BJ (cell line): ENCODE measurements around the gene CYP4B1. TPM values are rescaled to one million over a fixed set of nuclear protein-coding genes. Genes with fewer than 3 reads are reported as not detected.

ENCODE experiments used
- CTCF ChIA-PET: fragments of 350-600 bp; formaldehyde crosslinking; extraction: SDS; loops from one replicate; lab custom pipeline; 2021; ENCODE audit warnings: antibody characterized with exemption, inconsistent platforms; lab: Yijun Ruan, JAX
- POLR2A ChIA-PET: fragments of 300-600 bp; sonication (Branson Sonifier 250); formaldehyde crosslinking; extraction: SDS; loops from one replicate; lab custom pipeline; 2021; ENCODE audit warnings: antibody characterized with exemption; lab: Charles Lee
- DNase-seq: peaks from one replicate; pipeline ENCODE4 v3.0.0-alpha.2; 2011; ENCODE audit warnings: low read depth
- H3K27me3 ChIP-seq: 2 replicates; pipeline ENCODE4 v1.6.0; 2011; ENCODE audit warnings: low read length; ENCODE audit not compliant: control insufficient read depth, insufficient read depth
- H3K36me3 ChIP-seq: 2 replicates; pipeline ENCODE4 v1.5.1; 2011; ENCODE audit warnings: low read length; ENCODE audit not compliant: control insufficient read depth, insufficient read depth
- H3K4me3 ChIP-seq: 2 replicates; pipeline ENCODE4 v1.5.1; 2011; ENCODE audit warnings: low read depth, mild to moderate bottlenecking, control low read depth, low read length
- CTCF ChIP-seq: IDR thresholded peaks from 2 replicates; pipeline ENCODE4 v1.5.1; 2011; ENCODE audit warnings: low read depth, mild to moderate bottlenecking, control low read depth, inconsistent platforms, low read length, moderate library complexity; ENCODE audit not compliant: insufficient read depth
- polyA plus RNA-seq: library from polyadenylated mRNA; depleted of rRNA; stranded (reverse); fragments of >200 nt; gene quantifications from 2 replicates; pipeline ENCODE4 v1.2.3, GENCODE V29; 2011

The CYP4B1 gene
- polyA plus RNA-seq, 1 experiment = not detected

- ChIA-PET CTCF (no interaction called here), POLR2A (no interaction called here)
Observed at GRCh38 chr1:46767649-46768282, 31.1 kb upstream of the CYP4B1 start.

GRCh38 chr1:46768445-46768844 is 30.4 kb upstream of the CYP4B1 start:
- Histone ChIP-seq H3K27me3 (no peaks in the 10 kb centered on the region), H3K36me3 (no peaks in the 10 kb centered on the region), H3K4me3 (no peak overlapping the region)
- POLR2A ChIA-PET = no interaction called here
- CTCF ChIA-PET = no interaction called here
- DNase-seq = no peak
- TF ChIP-seq CTCF = no peak

More at GRCh38 chr1:46767649-46768282, 31.1 kb upstream of the CYP4B1 start:
- no peak for DNase-seq
- H3K27me3 ChIP-seq = no peaks in the 10 kb centered on the region
- no peak for TF ChIP-seq CTCF
- H3K36me3 ChIP-seq = no peaks in the 10 kb centered on the region
- H3K4me3 ChIP-seq = no peak overlapping the region

GRCh38 chr1:46769028-46769740 is 29.7 kb upstream of the CYP4B1 start:
- CTCF ChIA-PET = no interaction called here
- H3K4me3 ChIP-seq = no peak overlapping the region
- no peak for DNase-seq
- POLR2A ChIA-PET = no interaction called here
- H3K36me3 ChIP-seq = no peaks in the 10 kb centered on the region
- no peaks in the 10 kb centered on the region for H3K27me3 ChIP-seq
- TF ChIP-seq CTCF = no peak

- H3K4me3 ChIP-seq = no peak overlapping the region
- POLR2A ChIA-PET = no interaction called here
- TF ChIP-seq CTCF = no peak
- H3K36me3 ChIP-seq = no peaks in the 10 kb centered on the region
- H3K27me3 ChIP-seq = no peaks in the 10 kb centered on the region
- CTCF ChIA-PET = no interaction called here
- DNase-seq = no peak
Observed at GRCh38 chr1:46770541-46770940, 28.3 kb upstream of the CYP4B1 start.

GRCh38 chr1:46772571-46772970 is 26.3 kb upstream of the CYP4B1 start:
- Histone ChIP-seq H3K27me3 (no peaks in the 10 kb centered on the region), H3K36me3 (no peaks in the 10 kb centered on the region), H3K4me3 (no peak overlapping the region)
- ChIA-PET POLR2A (no interaction called here), CTCF (interaction anchor here (1.1 kb wide), 1 partner anchor 26 kb away, joined by 3 read pairs; the partner anchor contains the start of gene CYP4B1)
- DNase-seq = no peak
- no peak for TF ChIP-seq CTCF
